ENCODE results near the gene PDE11A.

PDE11A gene

DNA sequence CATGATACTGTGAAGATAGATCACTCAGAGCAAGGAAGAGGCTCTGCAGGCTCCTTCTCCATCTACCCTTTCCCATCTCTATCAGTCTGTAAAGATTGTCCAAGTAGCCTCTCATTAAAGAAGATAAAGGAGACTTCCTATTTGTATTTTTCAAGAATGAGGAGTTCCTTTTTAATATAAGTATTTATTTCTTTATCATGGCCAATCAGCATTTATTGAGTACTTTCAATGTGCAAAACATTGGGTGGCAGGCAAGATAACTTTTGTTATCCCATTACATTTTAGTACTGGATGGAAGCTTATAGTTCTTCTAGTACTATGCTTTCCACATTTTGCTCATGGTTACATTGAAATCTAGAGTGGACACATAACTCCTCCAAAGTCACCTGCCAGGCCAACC is 3.6 kb upstream of the PDE11A start:
- H3K9me3 ChIP-seq, result no peaks in the 10 kb centered on the region
- no peak overlapping the region for H3K4me3 ChIP-seq (ENCODE audit: low read depth, low read length)
- H3K27me3 ChIP-seq, result no peaks in the 10 kb centered on the region
- H3K4me1 ChIP-seq, result peaks cover 8% of the 10 kb centered on the region
- H3K36me3 ChIP-seq, result no peaks in the 10 kb centered on the region
- no peak for DNase-seq
- TF ChIP-seq, protein P1, sequence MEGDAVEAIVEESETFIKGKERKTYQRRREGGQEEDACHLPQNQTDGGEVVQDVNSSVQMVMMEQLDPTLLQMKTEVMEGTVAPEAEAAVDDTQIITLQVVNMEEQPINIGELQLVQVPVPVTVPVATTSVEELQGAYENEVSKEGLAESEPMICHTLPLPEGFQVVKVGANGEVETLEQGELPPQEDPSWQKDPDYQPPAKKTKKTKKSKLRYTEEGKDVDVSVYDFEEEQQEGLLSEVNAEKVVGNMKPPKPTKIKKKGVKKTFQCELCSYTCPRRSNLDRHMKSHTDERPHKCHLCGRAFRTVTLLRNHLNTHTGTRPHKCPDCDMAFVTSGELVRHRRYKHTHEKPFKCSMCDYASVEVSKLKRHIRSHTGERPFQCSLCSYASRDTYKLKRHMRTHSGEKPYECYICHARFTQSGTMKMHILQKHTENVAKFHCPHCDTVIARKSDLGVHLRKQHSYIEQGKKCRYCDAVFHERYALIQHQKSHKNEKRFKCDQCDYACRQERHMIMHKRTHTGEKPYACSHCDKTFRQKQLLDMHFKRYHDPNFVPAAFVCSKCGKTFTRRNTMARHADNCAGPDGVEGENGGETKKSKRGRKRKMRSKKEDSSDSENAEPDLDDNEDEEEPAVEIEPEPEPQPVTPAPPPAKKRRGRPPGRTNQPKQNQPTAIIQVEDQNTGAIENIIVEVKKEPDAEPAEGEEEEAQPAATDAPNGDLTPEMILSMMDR (IDR thresholded peaks at IDR 0.05; ENCODE audit: low read depth, low read length), result no peak

DNA sequence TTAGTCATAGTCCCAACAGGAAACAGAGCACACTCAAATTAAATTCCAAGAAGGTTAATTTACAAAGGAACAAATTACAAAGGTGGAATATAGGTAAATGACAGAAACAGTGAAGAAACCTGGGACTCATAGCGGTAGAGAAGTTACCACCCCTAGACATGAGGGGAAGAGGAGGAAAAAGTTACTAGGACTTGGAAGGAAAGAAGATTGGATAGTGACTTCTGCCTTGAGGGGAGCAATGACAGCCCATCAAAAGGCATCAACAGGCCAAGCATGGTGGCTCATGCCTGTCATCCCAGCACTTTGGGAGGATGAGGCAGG is 2.4 kb upstream of the PDE11A start:
- Histone ChIP-seq H3K4me3 (ENCODE audit: low read depth, low read length) (no peak overlapping the region; the same call in 1 of the 2 replicates), H3K36me3 (no peaks in the 10 kb centered on the region), H3K9me3 (no peaks in the 10 kb centered on the region), H3K4me1 (peaks cover 8% of the 10 kb centered on the region), H3K27me3 (no peaks in the 10 kb centered on the region)
- TF ChIP-seq, protein P1 (IDR thresholded peaks at IDR 0.05; ENCODE audit: low read depth, low read length), result no peak
- DNase-seq, result no peak

DNA sequence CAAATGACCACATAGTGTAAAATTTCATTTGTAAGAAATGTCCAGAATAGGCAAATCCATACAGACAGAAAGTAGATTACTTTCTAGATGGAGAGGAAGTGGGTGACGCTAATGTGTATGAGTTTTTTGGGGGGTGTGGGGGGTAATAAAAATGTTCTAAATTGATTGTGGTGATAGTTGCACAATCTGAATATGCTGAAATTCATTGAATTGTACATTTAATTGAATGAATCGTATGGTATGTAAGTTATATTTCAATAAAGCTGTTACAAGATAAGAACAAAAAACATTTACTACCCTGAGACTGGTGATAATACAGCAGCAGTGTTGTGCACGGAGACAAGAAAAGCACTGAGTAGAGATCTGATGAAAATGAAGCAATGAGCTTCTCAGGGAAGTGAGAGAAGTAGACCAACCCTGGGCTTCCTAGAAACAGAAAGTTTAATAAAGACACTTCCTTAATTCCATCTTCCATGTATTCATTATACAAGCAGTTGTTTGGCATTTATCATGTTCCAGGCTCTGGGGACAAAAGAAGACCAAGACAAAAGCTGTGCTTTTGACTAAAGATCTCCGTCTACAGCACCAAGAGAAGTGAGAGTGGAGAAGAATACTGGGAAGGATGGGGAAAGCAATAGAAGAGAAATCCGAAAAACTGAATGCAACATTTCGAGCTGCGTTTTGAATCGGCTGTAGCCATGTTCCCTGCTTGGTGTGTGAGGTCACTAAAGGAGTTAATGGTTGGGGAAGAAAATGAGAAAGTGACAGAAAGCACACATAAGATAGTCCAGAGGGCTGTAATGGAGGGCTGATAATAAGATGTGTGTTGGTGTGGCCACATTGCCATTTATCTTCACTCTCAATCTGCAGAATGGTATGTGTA is 1.8 kb upstream of the PDE11A start:
- no peaks in the 10 kb centered on the region for H3K9me3 ChIP-seq
- DNase-seq, result no peak
- H3K4me3 ChIP-seq (ENCODE audit: low read depth, low read length), result peak overlapping the region; percentile 69; the same call in 1 of the 2 replicates
- TF ChIP-seq, protein P1 (IDR thresholded peaks at IDR 0.05; ENCODE audit: low read depth, low read length), result no peak
- no peaks in the 10 kb centered on the region for H3K27me3 ChIP-seq
- H3K4me1 ChIP-seq, result peaks cover 8% of the 10 kb centered on the region
- H3K36me3 ChIP-seq, result no peaks in the 10 kb centered on the region

DNA sequence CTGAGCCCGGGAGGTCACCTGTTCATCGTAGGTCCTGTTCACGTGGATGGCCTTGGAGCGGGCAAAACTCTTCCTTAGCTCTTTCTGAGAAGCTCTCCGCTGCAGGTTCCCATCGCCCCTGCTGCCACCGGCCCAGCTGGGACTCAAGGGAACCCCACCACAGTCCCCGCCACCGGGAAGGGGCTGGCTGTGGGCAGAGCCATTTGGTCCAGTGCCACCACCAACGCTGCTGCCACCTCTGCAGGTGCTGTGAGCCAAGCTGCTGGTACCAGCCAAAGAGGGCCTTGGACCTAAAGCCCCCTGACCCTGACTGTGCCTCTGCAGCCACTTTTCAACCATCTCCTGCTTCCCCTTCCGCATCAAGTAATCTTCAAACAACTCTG is 586 bp downstream of the PDE11A start:
- H3K4me3 ChIP-seq (ENCODE audit: low read depth, low read length), result peak overlapping the region; percentile 69

DNA sequence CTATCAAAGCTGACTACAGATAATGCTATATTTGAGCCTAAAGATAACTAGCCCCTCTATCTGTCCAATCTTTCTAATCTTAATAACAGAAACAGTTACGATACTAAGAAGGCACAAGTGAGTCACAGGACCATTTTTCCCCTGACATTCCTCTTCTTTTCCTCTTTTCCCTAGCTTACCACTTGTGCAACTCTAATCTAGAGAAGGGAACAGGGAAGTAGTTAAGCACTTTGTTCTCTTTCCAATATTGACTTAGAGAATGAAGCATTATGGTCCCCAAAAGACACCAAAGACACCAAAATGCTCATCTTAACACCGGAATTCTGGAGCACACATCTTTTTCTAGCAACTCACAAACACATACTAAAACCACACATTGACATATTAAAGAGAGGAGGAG is 1.8 kb downstream of the PDE11A start:
- Histone ChIP-seq H3K27me3 (no peaks in the 10 kb centered on the region), H3K9me3 (no peaks in the 10 kb centered on the region), H3K36me3 (no peaks in the 10 kb centered on the region), H3K4me3 (ENCODE audit: low read depth, low read length) (peak overlapping the region; percentile 37), H3K4me1 (peaks cover 16% of the 10 kb centered on the region)
- DNase-seq, result no peak
- TF ChIP-seq, protein P1 (IDR thresholded peaks at IDR 0.05; ENCODE audit: low read depth, low read length), result no peak

More for the DNA sequence above, 586 bp downstream of the PDE11A start:
- TF ChIP-seq, protein P1 (IDR thresholded peaks at IDR 0.05; ENCODE audit: low read depth, low read length), result no peak
- H3K4me1 ChIP-seq, result peaks cover 8% of the 10 kb centered on the region
- no peaks in the 10 kb centered on the region for H3K27me3 ChIP-seq
- no peak for DNase-seq
- H3K9me3 ChIP-seq, result no peaks in the 10 kb centered on the region
- no peaks in the 10 kb centered on the region for H3K36me3 ChIP-seq

DNA sequence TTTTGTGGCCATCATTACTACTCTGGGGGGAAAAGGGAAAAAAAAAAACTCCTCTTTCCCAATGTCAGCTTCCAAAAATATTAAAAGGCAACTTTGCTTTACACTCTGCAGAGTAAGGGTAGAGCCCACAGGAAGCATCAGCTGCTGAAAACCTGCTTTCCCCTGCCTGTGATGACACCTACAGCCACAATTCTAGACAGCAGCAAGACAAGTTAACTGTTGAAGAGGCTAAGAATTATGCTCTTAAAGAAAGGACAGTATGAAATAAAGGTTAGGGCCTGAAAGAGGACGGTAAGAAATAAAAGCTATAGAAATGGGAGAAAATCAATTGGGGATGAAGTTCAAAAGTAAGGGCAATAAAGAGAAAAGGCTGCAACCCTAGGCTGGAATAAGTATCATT is 3.0 kb downstream of the PDE11A start:
- Histone ChIP-seq H3K4me1 (peaks cover 13% of the 10 kb centered on the region), H3K4me3 (ENCODE audit: low read depth, low read length) (no peak overlapping the region)

More for the DNA sequence above, 3.0 kb downstream of the PDE11A start:
- Histone ChIP-seq H3K27me3 (no peaks in the 10 kb centered on the region), H3K9me3 (no peaks in the 10 kb centered on the region), H3K36me3 (no peaks in the 10 kb centered on the region)
- TF ChIP-seq, protein P1 (IDR thresholded peaks at IDR 0.05; ENCODE audit: low read depth, low read length), result peak; percentile 38
- no peak for DNase-seq

Measured in BE2C (cell line).